Gastrocnemius medialis (tissue), 4 donors: ENCODE data around the gene KRT78.

Experiments
- POLR2A ChIP-seq, 2 donors: fragments of 450-650 bp; IDR thresholded peaks; one replicate each; pipeline ENCODE4 v1.6.1; 2017; ENCODE audit warnings: antibody characterized with exemption in 2 of 2, mild to moderate bottlenecking in 2 of 2, moderate library complexity in 2 of 2
- TF ChIP-seq, protein P1 (sequence below), 5 experiments: fragments of 450-650 bp in 3 of 5; fragments of 200-600 bp in 2 of 5; sonication (generic) in 2 of 5; IDR thresholded peaks in 4 of 5; conservative IDR thresholded peaks in 1 of 5; 1 replicate in 4 of 5; 2 replicates in 1 of 5; pipeline ENCODE4 v1.5.1; 2016 to 2019; ENCODE audit warnings: antibody characterized with exemption in 5 of 5, mild to moderate bottlenecking in 3 of 5, moderate library complexity in 3 of 5

DNA sequence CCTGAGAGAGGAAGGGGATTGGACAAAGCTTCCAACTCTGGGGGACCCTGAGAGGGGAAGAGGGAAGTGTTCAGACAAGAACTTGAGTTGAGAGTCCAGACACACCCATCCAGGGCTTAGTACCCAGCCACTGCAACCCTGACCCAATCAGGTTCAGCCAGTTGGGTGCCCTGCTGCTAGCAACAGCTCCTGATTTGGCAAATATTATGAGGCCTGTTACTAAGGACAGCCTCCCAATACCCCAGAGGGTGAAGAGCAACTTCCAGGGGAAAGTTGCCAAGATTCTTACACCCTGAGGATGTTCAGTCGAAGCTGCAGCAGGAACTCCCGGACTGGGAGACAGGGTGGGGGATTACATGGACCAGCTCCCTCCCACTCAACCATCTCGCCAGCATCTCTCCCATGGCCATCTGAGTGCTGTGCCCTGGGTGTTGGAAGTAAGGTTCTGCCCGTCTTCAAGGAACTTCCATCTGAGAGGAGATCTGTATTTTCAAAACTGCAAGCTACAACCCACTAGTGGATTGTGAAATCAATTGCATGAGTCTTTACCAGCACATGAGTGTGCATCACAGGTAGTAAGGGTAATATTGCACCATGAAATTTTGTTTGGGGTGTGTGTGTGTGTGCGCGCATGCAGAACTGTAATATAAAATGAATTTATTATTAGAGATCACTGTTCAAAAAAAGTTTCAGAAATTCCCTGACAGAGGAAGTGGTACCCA lies 11.5 kb upstream of the KRT78 start:
- TF ChIP-seq, protein P1, sequence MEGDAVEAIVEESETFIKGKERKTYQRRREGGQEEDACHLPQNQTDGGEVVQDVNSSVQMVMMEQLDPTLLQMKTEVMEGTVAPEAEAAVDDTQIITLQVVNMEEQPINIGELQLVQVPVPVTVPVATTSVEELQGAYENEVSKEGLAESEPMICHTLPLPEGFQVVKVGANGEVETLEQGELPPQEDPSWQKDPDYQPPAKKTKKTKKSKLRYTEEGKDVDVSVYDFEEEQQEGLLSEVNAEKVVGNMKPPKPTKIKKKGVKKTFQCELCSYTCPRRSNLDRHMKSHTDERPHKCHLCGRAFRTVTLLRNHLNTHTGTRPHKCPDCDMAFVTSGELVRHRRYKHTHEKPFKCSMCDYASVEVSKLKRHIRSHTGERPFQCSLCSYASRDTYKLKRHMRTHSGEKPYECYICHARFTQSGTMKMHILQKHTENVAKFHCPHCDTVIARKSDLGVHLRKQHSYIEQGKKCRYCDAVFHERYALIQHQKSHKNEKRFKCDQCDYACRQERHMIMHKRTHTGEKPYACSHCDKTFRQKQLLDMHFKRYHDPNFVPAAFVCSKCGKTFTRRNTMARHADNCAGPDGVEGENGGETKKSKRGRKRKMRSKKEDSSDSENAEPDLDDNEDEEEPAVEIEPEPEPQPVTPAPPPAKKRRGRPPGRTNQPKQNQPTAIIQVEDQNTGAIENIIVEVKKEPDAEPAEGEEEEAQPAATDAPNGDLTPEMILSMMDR (IDR thresholded peaks at IDR 0.05 in 4 of 5, conservative IDR thresholded peaks at IDR 0.05 in 1 of 5) = no peak
- no peak for TF ChIP-seq POLR2A (IDR thresholded peaks at IDR 0.05)
